Right ventricle myocardium superior (tissue), 1 donor: Measurements from ENCODE around the gene MRPS11. TPM values are rescaled to one million over a fixed set of nuclear protein-coding genes. Genes with fewer than 3 reads are reported as not detected.

Source experiments
- ATAC-seq: fragments of 200-7000 bp; cut with Tn5 transposase; one replicate; pipeline ENCODE4 v1.9.1; 2020; ENCODE audit warnings: mild to moderate bottlenecking; ENCODE audit not compliant: poor library complexity
- DNase-seq: peaks from one replicate; pipeline ENCODE4 v3.0.0-alpha.2; 2020
- intact Hi-C: fragments of 100-400 bp; cut with DNase I; formaldehyde crosslinking; loops from one replicate; pipeline ENCODE4 v1.11.2; 2022
- total RNA-seq: library from RNA; stranded (reverse); fragmentation: NEBNext Ultra II Directional; extraction: Animal tissue kit (Norgen Biotek cat#: 25700); gene quantifications from one replicate; pipeline ENCODE4 v1.2.1, GENCODE V29; 2021
- donor health status: DM: no; HTN: yes; CAD: no; lungs with severe emphysema.

MRPS11 gene
- total RNA-seq, 1 donor from 2014 or later = 73.6 TPM

DNA sequence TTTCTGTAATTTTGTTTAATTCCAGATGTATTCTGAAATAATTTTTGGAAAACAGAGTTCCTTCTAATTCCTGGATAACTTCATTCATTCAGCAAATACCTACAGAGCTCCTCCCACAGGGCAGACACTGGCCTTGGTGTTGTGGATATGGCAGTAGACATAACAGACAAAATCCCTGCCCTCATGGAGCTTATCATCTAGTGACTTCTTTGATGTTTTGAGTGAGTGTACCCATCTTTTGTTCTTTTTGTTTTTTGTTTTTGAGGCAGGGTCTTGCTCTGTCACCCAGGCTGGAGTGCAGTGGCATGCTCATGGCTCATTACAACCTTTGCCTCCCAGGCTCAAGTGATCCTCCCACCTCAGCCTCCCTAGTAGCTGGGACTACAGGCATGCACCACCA lies 57.9 kb downstream of the MRPS11 start:
- ATAC-seq (no peak), DNase-seq (no peak)
- intact Hi-C loops = no loop called here

DNA sequence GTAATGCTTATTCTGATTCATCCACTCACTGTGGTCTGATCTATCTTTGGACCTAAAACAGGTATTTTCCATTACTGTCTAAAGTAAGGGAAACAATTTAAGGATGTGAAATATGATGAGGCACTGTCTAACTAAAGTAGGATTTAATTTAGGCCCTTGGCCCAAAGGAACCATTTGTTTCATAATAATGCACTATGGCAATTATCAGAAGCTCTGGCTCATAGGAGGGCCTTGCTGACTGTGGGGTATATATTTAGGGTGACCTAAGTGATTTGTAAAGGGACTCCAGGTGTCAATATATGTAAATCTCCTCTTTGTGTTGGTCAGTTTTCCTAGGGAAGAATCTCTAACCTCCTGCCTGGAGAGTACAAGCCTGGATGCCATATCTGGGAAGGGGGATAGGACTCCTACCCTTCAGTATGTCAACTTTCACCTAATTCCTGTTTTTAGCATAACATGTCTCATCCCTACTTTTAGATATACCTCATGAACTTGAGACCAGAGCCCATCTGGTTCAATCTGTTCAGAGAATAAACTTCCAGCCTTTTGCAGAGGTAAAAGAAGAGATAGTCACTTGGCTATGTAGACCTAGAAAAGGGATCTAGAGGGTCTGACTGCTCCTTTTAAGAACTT lies 58.9 kb downstream of the MRPS11 start:
- intact Hi-C loops = no loop called here
- DNase-seq = no peak
- peak; percentile 59 for ATAC-seq

DNA sequence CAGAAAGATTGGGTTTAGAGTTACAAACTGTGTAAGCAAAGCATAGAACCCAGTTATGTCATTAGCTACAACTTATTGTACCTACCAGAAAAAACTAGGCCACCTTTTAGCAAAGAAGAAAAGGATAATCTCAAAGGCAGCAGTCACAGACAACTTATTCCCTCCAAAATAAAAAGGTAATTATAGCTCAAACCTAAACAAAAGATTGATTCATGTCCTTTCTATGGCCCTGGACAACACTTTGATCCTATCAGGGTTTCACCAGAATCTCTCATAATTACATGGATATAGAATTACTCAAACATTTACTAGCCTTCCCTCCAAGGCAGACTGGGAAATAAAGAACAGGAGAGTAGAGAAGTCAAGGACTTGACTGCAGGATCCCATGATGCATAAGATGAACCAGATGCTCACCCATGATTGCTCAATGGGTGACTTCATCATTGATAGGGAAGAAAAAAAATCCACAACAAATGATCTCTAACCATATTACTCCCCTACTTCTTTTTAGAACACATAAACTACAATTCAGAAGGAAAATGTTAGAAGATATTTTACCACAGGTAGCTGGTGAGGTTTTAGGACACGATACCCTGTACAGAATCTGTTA lies 61.6 kb downstream of the MRPS11 start:
- no peak for ATAC-seq
- no peak for DNase-seq
- intact Hi-C loops = no loop called here

Other genes starting within 250 kb of the MRPS11 start
- gene NTRK3, start 211.0 kb upstream of the MRPS11 start, total RNA-seq = 3.2 TPM
- 68.5 TPM for gene MRPL46, start 320 bp upstream of the MRPS11 start, total RNA-seq
- gene DET1, start 79.0 kb downstream of the MRPS11 start, total RNA-seq = 6.8 TPM
- gene AEN, start 153.6 kb downstream of the MRPS11 start, total RNA-seq = 10.0 TPM
- gene ISG20, start 171.3 kb downstream of the MRPS11 start, total RNA-seq = 2.5 TPM